ENCODE results near the gene OXCT1. TPM values are rescaled to one million over a fixed set of nuclear protein-coding genes. Genes with fewer than 3 reads are reported as not detected.

Gene OXCT1
- total and polyA plus RNA-seq, 9 of the 15 experiments (the other 6 are each of a cell fraction or from before 2014, with no cell fraction given): 24.7 to 61.2 (median 41.9) TPM

DNA sequence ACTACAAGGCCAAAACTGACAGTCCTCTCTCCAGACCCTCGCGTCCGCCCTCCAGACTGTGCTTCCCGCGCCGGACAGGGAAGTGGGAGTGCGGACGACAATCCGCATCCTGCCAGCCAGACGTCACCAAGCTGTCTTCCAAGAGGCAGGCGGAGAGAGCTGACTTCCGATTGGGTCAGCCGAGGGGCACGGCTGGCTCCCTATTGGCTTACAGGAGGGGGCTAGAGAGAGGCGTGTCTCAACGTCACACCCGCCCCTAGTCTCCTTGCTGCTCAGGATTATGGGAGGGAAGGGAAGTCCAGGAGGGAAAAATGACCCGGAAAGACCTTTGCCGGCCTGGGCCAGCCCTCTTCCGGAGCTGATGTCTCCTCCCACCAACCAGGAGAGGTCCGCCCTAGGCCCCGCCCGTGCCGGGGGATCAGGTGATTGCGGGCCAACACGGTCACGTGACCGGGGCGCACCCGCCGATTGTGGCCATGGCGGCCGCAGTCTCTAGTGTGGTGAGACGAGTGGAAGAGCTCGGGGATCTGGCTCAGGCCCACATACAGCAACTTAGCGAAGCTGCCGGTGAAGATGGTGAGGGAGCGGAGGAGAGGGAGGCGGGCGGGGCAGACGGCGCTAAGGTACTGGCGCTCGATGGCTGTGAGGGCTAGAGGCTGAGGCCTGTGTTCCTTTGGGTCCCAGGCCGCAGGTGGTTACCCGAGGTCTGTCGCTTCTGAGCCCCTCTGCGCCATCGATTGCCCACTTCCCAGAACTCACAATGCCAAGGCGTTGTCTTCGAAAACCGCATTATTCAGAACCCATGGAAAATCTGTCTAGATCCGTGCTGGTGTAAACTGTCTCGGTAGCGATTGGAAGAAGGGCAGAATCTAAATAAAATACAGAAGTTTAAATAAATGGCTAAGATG, 33.9 kb upstream of the OXCT1 start, which contains the start of gene RIMOC1 (continued):
- TF ChIP-seq, protein P1, sequence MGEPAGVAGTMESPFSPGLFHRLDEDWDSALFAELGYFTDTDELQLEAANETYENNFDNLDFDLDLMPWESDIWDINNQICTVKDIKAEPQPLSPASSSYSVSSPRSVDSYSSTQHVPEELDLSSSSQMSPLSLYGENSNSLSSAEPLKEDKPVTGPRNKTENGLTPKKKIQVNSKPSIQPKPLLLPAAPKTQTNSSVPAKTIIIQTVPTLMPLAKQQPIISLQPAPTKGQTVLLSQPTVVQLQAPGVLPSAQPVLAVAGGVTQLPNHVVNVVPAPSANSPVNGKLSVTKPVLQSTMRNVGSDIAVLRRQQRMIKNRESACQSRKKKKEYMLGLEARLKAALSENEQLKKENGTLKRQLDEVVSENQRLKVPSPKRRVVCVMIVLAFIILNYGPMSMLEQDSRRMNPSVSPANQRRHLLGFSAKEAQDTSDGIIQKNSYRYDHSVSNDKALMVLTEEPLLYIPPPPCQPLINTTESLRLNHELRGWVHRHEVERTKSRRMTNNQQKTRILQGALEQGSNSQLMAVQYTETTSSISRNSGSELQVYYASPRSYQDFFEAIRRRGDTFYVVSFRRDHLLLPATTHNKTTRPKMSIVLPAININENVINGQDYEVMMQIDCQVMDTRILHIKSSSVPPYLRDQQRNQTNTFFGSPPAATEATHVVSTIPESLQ (CRISPR knock-in tag; IDR thresholded peaks at IDR 0.05): peak; percentile 92
- TF ChIP-seq RAD51 (IDR thresholded peaks at IDR 0.05; ENCODE audit: borderline replicate concordance, low read depth) (peak; percentile 100), CREM (IDR thresholded peaks at IDR 0.05; ENCODE audit: low read depth) (peak; percentile 93), NELFE (IDR thresholded peaks at IDR 0.05; ENCODE audit: insufficient read depth, insufficient read length) (no peak), HDAC1 (IDR thresholded peaks at IDR 0.05) (peak; percentile 64 to 99; a peak in 3 of 4 replicates), AFF4 (CRISPR knock-in tag; IDR thresholded peaks at IDR 0.05) (peak; percentile 93), MECOM (CRISPR knock-in tag; IDR thresholded peaks at IDR 0.05) (no peak), RBM17 (IDR thresholded peaks at IDR 0.05; ENCODE audit: borderline replicate concordance, low read depth, low read length) (no peak), PCBP1 (IDR thresholded peaks at IDR 0.05; ENCODE audit: low read depth, low read length, poor library complexity, severe bottlenecking) (no peak), ZZZ3 (IDR thresholded peaks at IDR 0.05) (peak; percentile 92), SMAD2 (IDR thresholded peaks at IDR 0.05; ENCODE audit: low read depth, low read length) (no peak)
- TF ChIP-seq, protein P2, sequence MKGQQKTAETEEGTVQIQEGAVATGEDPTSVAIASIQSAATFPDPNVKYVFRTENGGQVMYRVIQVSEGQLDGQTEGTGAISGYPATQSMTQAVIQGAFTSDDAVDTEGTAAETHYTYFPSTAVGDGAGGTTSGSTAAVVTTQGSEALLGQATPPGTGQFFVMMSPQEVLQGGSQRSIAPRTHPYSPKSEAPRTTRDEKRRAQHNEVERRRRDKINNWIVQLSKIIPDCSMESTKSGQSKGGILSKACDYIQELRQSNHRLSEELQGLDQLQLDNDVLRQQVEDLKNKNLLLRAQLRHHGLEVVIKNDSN (CRISPR knock-in tag; IDR thresholded peaks at IDR 0.05): peak; percentile 100
- TF ChIP-seq, protein P3, sequence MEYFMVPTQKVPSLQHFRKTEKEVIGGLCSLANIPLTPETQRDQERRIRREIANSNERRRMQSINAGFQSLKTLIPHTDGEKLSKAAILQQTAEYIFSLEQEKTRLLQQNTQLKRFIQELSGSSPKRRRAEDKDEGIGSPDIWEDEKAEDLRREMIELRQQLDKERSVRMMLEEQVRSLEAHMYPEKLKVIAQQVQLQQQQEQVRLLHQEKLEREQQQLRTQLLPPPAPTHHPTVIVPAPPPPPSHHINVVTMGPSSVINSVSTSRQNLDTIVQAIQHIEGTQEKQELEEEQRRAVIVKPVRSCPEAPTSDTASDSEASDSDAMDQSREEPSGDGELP (CRISPR knock-in tag; IDR thresholded peaks at IDR 0.05; ENCODE audit: borderline replicate concordance): peak; percentile 99
- TF ChIP-seq, protein P4, sequence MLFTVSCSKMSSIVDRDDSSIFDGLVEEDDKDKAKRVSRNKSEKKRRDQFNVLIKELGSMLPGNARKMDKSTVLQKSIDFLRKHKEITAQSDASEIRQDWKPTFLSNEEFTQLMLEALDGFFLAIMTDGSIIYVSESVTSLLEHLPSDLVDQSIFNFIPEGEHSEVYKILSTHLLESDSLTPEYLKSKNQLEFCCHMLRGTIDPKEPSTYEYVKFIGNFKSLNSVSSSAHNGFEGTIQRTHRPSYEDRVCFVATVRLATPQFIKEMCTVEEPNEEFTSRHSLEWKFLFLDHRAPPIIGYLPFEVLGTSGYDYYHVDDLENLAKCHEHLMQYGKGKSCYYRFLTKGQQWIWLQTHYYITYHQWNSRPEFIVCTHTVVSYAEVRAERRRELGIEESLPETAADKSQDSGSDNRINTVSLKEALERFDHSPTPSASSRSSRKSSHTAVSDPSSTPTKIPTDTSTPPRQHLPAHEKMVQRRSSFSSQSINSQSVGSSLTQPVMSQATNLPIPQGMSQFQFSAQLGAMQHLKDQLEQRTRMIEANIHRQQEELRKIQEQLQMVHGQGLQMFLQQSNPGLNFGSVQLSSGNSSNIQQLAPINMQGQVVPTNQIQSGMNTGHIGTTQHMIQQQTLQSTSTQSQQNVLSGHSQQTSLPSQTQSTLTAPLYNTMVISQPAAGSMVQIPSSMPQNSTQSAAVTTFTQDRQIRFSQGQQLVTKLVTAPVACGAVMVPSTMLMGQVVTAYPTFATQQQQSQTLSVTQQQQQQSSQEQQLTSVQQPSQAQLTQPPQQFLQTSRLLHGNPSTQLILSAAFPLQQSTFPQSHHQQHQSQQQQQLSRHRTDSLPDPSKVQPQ (CRISPR knock-in tag; IDR thresholded peaks at IDR 0.05; ENCODE audit: borderline replicate concordance): 0 out of 2 replicates have a peak, but pooled peaks have one; percentile 81

Measured in K562 (cell line).